GM18870 (cell line): Measurements from ENCODE around the gene ZHX3.
"Not testable (repeated sequence)": the region's sequence is repeated elsewhere in the genome, so short reads cannot be mapped to it uniquely, and the experiment has no call there.

ENCODE experiments used
- ATAC-seq: cut with Tn5 transposase; IDR thresholded peaks from one replicate; pipeline ENCODE4 v1.9.1; 2021; ENCODE audit warnings: moderate library complexity; ENCODE audit not compliant: unreplicated experiment

ZHX3 gene

GRCh38 chr20:41264819-41265218 lies 52.7 kb downstream of the ZHX3 start:
- no peak for ATAC-seq

DNA sequence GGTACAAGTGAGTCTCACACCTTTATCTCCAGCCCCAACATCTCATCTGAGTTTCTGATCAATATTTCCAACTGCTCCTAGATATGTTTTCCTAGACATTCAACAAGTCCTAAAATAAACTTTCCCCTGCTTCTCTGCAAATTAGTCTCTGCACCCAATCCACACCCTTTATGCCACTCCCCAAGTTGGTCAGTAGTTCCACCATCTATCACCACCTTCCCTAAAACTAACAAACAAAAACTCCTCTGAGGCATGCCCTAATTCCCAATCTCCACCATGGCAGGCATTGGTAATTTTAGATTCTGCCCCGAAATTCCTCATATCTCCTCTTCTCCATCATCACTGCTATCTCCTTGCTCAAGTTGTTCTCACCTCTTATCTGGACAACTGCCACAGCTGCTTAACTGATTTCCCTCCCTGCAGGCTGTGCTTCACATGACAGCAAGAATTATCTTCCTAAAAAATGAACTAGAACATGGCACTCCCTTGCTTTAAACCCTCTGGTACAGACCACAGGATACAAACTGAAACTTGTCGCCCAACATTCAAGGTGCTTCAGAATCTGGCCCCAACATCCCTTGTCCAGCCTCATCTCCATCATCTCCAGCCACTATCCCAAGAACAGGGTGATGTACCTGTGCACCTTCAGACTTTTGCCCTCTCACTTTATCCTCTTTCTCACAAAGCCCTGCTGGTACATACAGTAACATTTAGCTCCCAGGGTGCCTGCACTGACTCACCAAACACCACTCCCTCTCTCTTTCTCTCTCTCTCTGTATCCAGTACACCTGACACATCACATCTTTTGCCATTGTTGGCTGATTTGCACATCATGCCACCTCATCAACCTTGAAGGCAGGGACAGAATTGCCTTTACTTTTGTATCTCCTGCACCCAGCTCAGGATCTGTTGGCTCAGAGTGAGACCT lies 55.5 kb downstream of the ZHX3 start:
- no peak for ATAC-seq

DNA sequence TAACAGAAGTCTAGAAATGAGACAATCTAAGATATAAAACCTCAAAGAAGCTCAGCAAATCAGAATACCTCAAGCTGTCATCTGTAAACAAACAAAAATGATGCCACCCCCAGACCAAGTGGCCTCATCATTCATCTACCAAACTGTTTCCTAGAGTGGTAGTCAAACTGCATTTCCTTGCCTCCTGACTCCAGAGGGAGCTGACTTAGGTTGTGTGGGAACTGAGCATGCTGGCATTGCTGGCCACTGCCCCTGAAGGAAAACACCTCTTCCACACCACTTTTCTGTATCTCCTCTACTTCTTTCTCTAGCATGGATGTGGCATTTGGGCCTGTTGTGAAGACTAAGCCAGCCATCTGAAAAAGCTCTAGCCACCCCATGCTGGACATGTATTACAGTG lies 56.3 kb downstream of the ZHX3 start:
- ATAC-seq: no peak

- ATAC-seq: no peak
Observed at GRCh38 chr20:41260734-41261220, 56.8 kb downstream of the ZHX3 start.

DNA sequence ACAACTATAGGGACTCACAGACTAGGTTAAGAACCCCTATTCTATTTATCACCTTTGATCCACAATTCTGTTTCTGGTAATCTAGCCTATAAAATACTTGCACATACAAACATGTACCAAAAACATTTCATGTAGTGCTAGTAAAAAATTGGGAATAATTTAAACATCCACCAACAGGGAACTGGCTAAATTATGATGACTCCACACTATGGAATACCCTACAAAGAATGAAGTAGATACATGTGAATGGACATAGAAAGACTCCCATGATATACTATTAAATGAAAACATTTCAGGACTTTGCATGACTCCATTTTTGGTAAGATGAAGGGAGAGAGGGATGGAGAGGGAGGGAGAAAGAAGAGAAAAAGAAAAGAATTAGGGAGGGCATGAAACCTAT lies 58.2 kb downstream of the ZHX3 start:
- no peak for ATAC-seq

GRCh38 chr20:41258474-41258873 lies 59.1 kb downstream of the ZHX3 start:
- ATAC-seq: no peak

GRCh38 chr20:41256516-41256915 lies 61.0 kb downstream of the ZHX3 start:
- no peak for ATAC-seq

GRCh38 chr20:41255655-41256054 lies 61.9 kb downstream of the ZHX3 start:
- ATAC-seq: no peak

- no peak for ATAC-seq
Observed at GRCh38 chr20:41249411-41250281, 67.9 kb downstream of the ZHX3 start.

- no peak for ATAC-seq
Observed at GRCh38 chr20:41248368-41249024, 69.0 kb downstream of the ZHX3 start.

DNA sequence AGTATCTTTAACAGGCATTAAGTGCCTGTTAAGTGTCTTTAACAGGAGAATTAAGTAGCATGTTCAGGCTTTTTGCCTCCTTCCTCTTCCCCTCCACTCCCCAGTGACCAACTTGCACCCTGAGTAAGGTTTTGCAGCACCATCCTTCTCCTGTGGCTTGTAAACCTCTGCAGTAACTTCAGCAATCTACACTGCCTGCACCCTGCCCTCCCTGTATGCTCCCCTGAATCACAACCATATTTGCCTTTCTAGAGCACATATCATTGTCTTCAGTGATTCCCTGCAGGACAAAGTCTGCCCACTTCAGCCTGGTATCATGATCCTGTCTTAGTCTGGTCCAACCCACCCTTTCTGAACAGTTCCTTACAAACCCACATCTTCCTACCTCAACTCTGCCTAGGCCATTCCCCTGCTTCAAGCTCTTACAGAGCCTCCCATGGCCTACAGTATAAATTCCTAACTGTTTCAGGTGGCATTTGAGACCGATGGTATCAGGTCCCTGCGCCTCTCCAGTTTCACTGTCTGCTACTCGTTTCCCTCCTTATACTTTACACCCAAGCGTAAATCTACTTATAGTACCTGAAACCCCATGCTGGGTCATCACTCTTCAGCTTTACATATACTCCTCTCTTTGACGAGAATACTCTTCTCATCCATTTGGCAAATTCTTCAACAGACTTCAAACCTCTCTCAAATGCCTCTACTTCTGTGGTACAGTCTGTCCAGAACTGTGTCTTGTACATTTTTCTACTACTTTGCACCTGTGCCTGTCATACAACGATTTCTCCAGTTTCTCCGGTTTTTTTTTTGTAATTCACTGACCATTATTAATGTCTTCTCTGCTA lies 69.8 kb downstream of the ZHX3 start:
- ATAC-seq: no peak

- no peak for ATAC-seq
Observed at GRCh38 chr20:41245086-41245707, 72.3 kb downstream of the ZHX3 start.

- no peak for ATAC-seq
Observed at GRCh38 chr20:41242807-41243206, 74.7 kb downstream of the ZHX3 start.

DNA sequence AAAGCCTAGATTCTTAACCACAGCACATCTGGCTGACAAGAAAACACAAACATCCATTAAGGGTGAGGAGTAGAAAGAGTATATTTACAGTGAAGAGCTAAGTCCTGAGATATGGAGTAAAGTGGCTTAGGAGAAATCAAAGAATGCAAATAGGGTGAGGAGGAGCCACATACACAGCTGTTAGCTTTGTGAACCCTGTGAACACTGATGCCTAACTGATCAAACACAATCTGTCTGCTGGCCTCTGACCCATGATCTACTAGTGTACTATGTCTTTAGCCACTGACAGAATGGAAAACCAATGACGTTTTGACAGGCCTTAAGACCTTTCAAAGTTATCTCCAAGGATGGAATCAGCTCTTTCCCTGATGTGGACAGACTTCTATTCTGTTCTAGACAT lies 75.2 kb downstream of the ZHX3 start:
- no peak for ATAC-seq

DNA sequence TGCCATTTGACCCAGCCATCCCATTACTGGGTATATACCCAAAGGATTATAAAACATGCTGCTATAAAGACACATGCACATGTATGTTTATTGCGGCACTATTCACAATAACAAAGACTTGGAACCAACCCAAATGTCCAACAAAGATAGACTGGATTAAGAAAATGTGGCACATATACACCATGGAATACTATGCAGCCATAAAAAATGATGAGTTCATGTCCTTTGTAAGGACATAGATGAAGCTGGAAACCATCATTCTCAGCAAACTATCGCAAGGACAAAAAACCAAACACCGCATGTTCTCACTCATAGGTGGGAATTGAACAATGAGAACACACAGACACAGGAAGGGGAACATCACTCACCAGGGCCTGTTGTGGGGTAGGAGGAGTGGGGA lies 80.3 kb downstream of the ZHX3 start:
- ATAC-seq: not testable (repeated sequence)

DNA sequence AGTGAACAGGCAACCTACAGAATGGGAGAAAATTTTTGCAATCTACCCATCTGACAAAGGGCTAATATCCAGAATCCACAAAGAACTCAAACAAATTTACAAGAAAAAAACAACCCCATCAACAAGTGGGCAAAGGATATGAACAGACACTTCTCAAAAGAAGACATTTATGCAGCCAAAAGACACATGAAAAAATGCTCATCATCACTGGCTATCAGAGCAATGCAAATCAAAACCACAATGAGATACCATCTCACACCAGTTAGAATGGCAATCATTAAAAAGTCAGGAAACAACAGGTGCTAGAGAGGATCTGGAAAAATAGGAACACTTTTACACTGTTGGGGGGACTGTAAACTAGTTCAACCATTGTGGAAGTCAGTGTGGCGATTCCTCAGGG lies 80.7 kb downstream of the ZHX3 start:
- ATAC-seq: not testable (repeated sequence)

DNA sequence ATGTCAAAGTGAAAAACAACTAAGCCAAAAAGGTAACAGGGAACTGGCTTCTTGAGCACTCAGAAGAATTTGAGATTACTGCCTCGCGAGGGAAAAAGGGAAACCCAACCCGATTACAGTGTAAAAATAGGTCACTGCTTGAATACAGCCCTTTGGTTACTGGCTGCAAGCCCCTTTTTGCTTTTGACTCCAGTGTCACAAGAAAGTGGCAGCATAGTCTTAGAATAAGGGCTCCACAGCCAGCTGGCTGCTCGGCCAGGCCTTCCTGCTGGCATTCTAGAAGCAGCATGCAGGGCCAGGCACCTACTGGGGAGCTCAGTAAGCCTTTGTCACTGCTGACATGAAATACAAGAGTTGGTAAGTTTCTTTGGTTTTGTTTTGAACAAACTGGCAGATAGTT lies 83.0 kb downstream of the ZHX3 start:
- no peak for ATAC-seq

DNA sequence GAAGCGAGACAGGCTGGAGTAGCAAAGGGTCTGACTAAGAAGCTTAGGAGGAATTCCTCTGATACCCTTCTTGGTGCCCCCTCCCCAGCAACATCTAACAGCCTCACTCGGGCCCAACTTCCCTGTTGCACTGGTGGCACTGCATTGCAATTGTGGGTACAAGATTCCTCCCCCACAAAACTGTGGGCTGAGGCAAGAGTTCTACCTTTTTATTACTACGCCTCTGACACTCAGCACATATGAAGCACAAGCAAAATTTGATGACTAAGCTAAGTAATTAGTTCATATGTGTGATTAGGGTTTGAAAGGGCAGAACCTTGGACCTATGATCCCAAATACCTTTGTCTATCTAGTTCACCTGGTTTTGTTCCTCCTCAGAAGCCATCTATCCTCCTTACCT lies 83.5 kb downstream of the ZHX3 start:
- ATAC-seq: no peak

- ATAC-seq: no peak
Observed at GRCh38 chr20:41232973-41233926, 84.3 kb downstream of the ZHX3 start.
